K562 (cell line): ENCODE results near the gene HRC. TPM values are rescaled to one million over a fixed set of nuclear protein-coding genes. Genes with fewer than 3 reads are reported as not detected.

ENCODE experiments used
- CHD7 ChIP-seq: fragments of 200-600 bp; sonication (generic); IDR thresholded peaks from one replicate; pipeline ENCODE4 v1.6.1; 2012; ENCODE audit warnings: mild to moderate bottlenecking, low read depth, low read length, inconsistent platforms
- ESRRA ChIP-seq: fragments of 450-650 bp; IDR thresholded peaks from 2 replicates; pipeline ENCODE4 v1.6.1; 2014; ENCODE audit warnings: low read depth, mild to moderate bottlenecking, moderate library complexity, borderline replicate concordance
- FOXA3 ChIP-seq, 2 experiments: fragments of 450-650 bp in 1 of 2; sonication (generic) in 1 of 2; formaldehyde crosslinking; IDR thresholded peaks in 1 of 2; conservative IDR thresholded peaks in 1 of 2; 2 replicates each; pipeline versions ENCODE4 v1.4.0 to v1.8.0; 2020 to 2022; ENCODE audit warnings: mild to moderate bottlenecking in 2 of 2, missing genetic modification reagents in 1 of 2
- NKRF ChIP-seq: fragments of 450-650 bp; IDR thresholded peaks from 2 replicates; pipeline ENCODE4 v1.6.1; 2016; ENCODE audit warnings: borderline replicate concordance
- PREB ChIP-seq: sonication (generic); formaldehyde crosslinking; IDR thresholded peaks from 2 replicates; pipeline ENCODE4 v1.8.1; 2023; ENCODE audit warnings: mild to moderate bottlenecking, missing genetic modification reagents
- SETDB1 ChIP-seq: IDR thresholded peaks from one replicate; pipeline ENCODE4 v1.6.1; 2012; ENCODE audit warnings: low read length, control low read depth, inconsistent platforms
- polyA plus RNA-seq, 8 experiments: library from polyadenylated mRNA; depleted of rRNA in 4 of 8; stranded (reverse) in 5 of 8; unstranded in 3 of 8; fragments of >200 nt; fragmentation: Nextera tagmentation in 2 of 8; fragmentation: Illumina TruSeq in 1 of 8; extraction: Ambion mirVana in 2 of 8; extraction: Trizol in 1 of 8; gene quantifications; 2 replicates each; pipeline versions ENCODE4 v1.2.1 to v1.2.3, GENCODE V29; 2011 to 2014; ENCODE audit warnings: inconsistent platforms in 1 of 8, missing spikeins in 1 of 8
- total RNA-seq, 7 experiments: library from RNA; depleted of rRNA in 6 of 7; stranded (reverse); fragments of >200 nt in 6 of 7; fragmentation: Illumina TruSeq in 2 of 7; extraction: Trizol in 2 of 7; gene quantifications; 2 replicates each; pipeline versions ENCODE4 v1.2.1 to v1.2.3, GENCODE V29; 2011 to 2021; ENCODE audit warnings: low replicate concordance in 1 of 7
- TF ChIP-seq, protein P1 (sequence below): fragments of 150-350 bp; IDR thresholded peaks from 2 replicates; pipeline ENCODE4 v1.6.1; 2014; ENCODE audit warnings: low read depth, mild to moderate bottlenecking, low read length, borderline replicate concordance

HRC gene
- total and polyA plus RNA-seq, 9 of the 15 experiments (the other 6 are each of a cell fraction or from before 2014, with no cell fraction given) = 0.66 to 18.7 (median 13.1) TPM

DNA sequence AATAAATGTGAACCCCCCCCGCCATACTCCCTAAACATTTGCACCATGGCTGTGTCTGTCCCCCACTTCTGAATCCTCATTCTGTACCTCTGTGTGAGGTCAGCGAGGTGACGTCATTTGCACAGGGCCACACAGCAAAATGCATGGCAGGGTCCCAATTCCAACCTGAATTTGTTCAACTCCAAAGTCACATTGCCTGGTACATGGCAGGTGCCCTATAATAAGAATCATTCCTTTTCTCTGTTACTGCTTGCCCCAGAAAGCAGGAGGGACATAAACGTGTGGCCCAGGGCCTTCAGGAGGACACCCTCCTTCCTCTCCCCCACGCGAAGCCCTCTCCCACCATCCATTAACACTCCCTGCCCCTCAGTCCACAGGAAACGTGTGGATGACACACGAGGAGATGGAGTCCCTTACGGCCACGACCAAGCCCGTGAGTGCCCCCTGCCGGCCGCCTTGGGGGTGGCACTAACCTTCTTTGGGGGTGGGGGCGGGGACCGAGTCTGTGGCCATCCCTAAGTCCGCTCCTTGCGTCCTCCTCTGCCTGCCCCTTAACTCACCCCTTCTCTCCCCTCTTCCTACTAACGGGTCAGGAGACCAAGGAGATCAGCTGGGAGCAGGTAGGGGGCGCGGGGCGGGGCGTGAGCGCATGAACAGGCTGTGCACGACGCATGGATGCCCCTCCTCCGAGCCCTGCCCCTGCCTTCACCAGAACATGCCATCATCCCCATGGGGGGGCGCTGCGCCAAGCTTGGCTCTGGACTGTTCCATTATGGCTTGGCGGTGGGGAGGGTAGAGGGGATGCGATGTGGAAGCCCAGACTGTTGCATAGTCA, 9.4 kb downstream of the HRC start (continued):
- TF ChIP-seq CHD7 (no peak), ESRRA (peak; percentile 13; the same call in 1 of the 2 replicates), NKRF (peak; percentile 45; the same call in 1 of the 2 replicates), PREB (CRISPR knock-in tag) (no peak), SETDB1 (no peak), FOXA3 (CRISPR knock-in tag; conservative IDR thresholded peaks at IDR 0.05 in 1 of 2, IDR thresholded peaks at IDR 0.05 in 1 of 2) (no peak)
- TF ChIP-seq, protein P1, sequence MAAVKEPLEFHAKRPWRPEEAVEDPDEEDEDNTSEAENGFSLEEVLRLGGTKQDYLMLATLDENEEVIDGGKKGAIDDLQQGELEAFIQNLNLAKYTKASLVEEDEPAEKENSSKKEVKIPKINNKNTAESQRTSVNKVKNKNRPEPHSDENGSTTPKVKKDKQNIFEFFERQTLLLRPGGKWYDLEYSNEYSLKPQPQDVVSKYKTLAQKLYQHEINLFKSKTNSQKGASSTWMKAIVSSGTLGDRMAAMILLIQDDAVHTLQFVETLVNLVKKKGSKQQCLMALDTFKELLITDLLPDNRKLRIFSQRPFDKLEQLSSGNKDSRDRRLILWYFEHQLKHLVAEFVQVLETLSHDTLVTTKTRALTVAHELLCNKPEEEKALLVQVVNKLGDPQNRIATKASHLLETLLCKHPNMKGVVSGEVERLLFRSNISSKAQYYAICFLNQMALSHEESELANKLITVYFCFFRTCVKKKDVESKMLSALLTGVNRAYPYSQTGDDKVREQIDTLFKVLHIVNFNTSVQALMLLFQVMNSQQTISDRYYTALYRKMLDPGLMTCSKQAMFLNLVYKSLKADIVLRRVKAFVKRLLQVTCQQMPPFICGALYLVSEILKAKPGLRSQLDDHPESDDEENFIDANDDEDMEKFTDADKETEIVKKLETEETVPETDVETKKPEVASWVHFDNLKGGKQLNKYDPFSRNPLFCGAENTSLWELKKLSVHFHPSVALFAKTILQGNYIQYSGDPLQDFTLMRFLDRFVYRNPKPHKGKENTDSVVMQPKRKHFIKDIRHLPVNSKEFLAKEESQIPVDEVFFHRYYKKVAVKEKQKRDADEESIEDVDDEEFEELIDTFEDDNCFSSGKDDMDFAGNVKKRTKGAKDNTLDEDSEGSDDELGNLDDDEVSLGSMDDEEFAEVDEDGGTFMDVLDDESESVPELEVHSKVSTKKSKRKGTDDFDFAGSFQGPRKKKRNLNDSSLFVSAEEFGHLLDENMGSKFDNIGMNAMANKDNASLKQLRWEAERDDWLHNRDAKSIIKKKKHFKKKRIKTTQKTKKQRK = no peak
